ENCODE measurements around the gene AAK1.

AAK1 gene

DNA sequence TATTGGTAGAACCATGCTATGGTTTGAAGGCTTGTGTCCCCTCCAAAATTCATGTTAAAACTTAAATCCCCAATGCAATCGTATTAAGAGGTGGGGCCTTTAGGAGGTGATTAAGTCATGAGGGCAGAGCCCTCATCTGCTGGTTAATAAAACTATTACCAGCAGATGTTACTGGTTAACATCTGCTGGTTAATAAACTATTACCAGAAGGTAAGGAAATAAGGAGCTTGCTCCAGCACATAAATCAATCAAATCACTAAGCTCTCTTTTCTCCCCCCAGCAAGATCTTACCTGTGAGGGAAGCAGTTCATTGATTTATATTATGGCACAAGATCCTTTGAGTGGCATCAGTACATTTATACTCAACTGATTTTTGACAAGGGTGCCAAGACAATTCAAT lies 96.9 kb downstream of the AAK1 start:
- in situ Hi-C loops (cut with MboI; ENCODE audit: low sequenced_read_pairs): no loop called here

DNA sequence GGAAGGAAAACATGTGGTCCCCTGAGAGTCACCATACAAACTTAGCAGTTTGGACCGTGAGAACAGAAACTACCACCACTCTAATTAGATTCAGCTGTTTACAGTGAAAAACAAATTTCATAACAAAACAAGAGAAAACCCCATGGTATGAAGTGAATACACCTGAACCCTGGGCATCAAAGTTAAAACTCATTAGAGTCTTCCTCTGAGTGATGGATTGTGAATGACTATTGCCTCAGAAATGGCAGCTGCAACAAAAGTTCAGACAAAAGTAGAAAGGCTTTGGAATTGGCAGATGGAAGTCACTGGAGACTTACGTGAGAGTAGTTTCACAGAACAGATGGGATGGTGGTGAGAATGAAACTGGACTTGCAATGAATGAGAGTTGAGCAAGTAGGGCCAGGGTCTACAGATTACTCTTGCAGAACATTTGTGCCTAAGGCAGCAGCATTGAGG lies 98.0 kb downstream of the AAK1 start:
- in situ Hi-C loops (cut with MboI; ENCODE audit: low sequenced_read_pairs): no loop called here

DNA sequence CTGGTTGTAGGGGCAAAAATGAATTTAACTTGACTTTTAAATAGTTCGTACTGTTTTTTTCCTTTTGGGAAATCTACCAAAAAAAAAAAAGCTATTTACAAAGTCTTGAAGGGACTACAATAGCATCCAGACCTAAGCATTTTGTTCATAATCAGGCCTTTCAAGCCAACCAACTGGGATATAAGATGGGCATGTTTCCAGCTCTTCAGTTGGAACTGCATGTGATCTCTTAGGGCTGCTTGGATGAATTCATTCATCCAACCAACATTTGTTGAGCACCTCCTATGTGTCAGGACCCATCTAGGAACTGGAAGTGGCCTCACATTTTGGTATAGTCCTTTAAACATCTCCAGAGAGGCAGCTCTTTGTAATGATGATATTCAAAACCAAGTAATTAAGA lies 98.6 kb downstream of the AAK1 start:
- in situ Hi-C loops (cut with MboI; ENCODE audit: low sequenced_read_pairs): no loop called here

DNA sequence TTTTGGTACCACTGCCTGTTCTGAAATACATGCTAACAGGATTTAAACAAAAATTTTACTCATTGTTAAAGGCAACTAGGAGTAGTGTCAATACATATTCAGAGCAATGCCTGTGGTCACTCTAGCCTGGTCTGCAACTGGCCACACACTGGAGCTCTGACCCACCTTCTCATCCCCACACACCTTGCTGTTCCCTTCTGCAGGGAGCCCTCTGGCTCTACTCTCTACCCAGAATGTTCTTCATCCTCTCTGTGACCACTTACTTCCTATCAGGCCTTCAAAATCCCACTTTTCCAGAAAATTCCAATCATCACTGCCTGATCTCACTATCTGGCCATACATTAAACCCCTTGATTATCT lies 104.0 kb downstream of the AAK1 start:
- in situ Hi-C loops (cut with MboI; ENCODE audit: low sequenced_read_pairs): no loop called here

DNA sequence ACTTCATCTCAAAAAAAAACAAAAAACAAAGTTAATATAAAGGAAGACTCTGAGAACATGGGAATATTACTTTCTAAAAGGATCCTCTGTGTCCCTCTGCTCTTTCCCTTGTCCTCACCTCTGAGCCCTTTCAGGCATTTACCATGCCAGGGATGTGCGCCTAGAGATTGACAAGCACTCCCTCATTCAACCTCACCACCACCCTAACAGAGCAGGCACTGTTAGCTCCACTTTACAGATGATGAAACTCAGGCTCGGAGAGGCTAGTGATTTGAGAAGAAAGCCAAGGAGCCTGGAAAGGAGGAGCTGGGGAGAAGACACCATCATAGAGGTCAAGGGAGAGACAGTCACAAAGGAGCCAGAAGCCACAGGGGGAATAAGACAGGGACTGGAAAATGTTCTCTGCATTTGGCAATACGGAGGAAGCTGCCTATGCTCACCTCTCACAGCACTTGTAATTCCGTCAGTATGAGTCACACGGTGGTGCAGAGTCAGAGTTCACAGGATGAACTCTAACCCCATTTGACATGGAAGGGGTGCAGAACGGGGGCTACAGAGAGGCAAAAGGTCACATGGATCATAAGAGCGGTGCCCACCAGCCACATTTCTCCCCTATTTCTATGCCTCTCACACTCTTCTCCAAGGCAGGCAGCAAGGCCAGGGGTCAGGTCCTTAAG lies 104.5 kb downstream of the AAK1 start:
- in situ Hi-C loops (cut with MboI; ENCODE audit: low sequenced_read_pairs): no loop called here

DNA sequence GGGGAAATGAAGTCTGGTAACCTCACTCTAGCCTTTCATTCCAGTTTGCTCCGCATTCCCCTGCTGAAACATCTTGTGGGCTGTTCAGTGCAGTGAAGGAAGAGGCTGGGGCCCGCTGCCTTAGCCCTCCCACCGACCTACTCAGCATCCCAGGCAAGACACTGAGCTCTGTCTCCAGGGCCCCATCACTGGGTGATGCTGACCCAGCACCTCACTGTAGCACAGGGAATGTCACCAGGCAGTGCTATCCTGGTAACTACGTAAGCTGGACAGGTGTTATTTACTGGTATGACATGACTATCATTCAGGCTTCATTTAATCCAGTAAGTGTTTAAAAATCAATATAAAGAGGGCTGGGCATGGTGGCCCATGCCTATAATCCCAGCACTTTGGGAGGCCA lies 105.3 kb downstream of the AAK1 start:
- in situ Hi-C loops (cut with MboI; ENCODE audit: low sequenced_read_pairs): no loop called here

DNA sequence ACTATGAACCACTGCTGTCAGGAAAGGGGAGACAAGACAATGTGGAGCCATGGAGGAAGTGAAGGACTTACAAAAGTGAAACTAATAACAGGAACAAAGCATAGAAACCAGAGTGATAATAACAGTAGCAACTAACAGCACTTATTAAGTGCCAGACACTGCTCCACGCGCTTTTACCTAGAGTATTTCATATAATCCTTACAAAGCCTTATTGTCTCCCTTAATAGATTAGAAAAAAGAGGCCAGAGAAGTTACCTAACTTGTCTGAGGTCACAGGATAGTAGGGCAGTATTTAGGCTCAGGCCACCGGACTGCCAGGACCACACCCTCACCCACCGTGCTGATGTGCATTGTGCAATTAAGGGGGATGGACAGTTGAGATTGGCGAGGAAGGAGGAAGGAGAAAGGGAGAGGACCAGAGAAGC lies 107.7 kb downstream of the AAK1 start:
- in situ Hi-C loops (cut with MboI; ENCODE audit: low sequenced_read_pairs): no loop called here

DNA sequence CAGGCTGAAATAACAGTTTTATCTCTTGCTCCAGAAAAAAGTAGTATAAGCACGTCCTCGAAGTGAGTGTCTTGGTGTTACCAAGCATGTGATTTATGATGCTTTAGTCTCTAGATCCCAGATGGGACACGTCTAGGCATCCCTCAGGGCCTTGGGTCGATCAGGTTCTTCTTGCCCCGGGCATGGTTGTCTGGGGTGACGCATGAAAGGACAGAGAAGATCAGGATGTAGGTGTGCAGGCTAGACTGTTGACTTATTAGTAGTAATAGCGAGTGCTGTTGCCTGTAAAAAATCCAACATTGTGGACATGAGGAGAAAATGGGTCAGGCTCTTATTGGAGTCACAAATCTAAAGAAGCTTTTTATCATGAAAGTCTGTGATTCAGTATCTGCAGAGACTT lies 112.4 kb downstream of the AAK1 start:
- in situ Hi-C loops (cut with MboI; ENCODE audit: low sequenced_read_pairs): no loop called here

DNA sequence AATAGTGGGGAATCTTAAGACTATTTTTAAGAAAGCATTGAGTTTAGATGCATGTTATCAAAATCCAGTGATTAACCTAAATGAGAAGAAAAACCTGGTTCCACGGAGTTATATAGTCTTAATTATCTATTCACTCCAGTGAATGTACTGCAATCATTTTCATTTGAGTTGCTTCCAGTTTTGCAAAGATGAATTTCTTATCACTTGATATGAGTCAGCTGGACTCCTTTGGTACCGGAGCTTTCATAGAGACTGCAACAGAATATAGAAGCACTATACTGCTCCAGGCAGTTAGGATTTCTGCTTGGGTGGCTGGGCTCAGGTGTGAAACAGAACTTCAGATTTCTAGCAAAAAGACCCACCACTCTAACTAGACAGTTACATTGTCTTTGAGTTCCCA lies 114.1 kb downstream of the AAK1 start:
- in situ Hi-C loops (cut with MboI; ENCODE audit: low sequenced_read_pairs): no loop called here

DNA sequence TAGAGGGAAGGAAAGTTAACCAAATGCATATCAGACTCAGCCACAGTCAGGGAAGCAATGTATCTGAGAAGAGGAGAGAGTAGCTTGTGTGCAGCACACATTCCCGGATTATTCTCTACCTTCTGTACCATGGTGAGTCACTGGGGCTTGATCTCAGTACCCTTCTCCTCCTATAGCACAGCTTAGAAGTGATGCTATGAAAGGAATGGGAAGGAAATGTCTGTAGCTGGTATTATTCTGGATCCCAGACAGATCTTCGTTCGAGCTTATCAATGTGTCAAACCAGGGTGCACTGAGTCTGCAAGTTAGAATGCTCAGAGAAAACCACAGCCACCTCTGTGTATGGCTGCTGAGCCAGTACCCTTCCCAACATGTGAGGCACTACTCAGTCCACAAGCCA lies 118.3 kb downstream of the AAK1 start:
- in situ Hi-C loops (cut with MboI; ENCODE audit: low sequenced_read_pairs): no loop called here

DNA sequence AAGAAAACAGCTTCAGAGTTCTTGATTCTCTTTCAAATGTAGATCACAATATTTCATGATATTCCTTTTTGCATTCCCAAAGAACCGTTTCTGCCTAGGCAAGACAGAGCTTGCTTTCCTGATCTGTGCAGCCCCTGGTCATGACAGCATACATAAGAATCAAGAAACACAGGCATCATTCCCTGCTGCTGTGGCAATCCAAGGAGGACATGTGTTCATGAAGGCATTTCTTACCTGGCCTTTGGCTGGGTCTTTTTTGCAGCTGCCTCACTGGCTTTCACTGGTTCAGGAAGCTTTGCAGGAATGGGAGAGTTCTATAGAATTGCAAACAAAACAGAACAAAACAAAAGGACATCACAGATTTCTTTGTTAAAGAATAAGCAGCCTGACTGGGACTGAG lies 118.7 kb downstream of the AAK1 start:
- in situ Hi-C loops (cut with MboI; ENCODE audit: low sequenced_read_pairs): no loop called here

DNA sequence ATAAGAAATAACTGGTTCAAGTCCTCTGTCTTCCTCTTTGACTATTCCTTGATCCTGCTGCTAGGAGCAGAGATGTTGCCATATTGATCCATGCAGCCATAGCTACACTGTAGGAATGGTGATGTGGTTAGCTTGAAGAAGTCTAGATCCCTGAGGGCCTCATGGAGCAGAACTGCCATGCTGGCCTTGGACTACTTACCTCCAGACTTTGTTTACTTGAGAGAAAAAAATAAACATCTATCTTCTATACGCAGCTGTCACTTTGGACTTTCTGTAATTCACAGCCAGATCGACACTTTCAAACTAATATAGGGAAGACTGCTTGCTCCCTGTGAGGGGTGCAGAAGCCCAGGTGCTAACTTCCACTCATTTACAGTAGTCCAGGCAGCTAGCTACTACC lies 121.8 kb downstream of the AAK1 start:
- in situ Hi-C loops (cut with MboI; ENCODE audit: low sequenced_read_pairs): no loop called here

DNA sequence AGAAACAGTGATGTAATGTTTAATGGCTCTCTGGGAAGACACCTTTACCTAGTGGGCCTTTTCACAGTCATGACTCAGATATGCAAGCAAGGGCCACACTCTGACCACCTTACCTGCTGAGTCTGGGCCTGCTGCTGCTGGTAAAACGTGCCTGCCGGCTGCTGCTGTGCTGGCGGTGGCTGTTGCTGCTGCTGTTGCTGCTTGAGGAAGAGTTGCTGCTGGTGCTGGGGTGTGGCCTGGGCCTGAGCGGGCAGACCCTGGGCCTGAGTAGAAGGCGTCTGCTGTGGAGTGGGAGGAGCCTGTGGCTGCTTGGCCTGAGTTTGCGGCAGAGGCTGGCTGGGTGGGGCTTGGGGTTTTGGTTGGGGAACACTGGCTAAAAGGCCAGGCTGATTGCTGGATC lies 124.7 kb downstream of the AAK1 start:
- in situ Hi-C loops (cut with MboI; ENCODE audit: low sequenced_read_pairs): no loop called here

DNA sequence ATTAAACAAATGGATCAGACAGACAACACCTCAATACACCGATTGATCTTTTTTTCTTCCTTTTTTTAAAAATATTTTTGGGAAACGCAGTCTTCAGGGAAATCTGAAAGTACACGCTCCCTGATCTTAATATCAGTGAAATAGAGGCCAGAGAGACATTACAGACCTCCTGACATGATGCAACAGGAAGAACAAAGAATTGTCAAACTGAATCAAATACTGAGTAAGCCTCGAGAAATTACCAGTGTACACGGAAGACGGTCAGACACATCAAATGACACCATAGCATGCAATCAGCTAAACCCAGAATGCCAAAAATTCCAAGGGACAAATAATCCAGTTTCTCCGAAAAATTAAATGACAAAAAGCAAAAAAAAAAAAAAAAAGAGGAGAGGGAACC lies 126.1 kb downstream of the AAK1 start:
- in situ Hi-C loops (cut with MboI; ENCODE audit: low sequenced_read_pairs): no loop called here

DNA sequence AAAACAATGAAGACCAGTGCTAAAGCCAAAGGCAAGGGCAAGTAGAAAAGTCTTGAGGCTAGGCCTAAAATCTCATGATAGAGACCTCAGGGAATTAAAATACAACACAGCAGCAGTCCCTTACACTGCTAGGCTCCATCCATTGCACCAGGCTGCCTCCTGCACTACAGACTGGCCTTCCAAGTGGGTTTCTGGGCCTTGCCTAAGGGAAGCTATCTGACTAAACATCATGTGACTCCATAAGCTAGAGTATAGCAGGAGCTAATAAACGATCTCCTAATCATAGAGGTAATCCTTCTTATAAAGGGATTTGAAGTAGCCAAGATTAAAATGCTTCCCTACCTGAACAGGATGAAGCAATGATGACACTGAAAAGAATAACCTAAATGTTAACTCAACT lies 128.7 kb downstream of the AAK1 start:
- in situ Hi-C loops (cut with MboI; ENCODE audit: low sequenced_read_pairs): no loop called here

DNA sequence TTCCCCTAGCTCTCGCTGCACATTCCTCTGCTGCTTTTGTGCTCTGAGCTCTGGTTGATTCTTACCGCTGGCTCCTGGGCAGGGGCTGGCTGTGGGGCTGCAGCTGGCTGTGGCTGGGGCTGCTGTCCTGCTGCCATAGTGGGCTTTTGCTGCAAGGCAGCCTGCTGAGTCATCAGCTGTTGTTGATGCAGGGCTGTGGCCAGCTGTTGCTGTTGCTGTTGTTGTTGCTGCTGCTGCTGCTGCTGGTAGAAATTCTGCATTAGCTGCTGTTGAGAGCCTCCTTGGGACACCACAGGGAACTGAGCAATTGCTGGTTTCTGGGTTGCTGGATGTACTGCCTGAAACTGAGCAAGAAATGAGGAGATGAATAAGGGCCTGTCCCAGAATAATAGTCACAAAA lies 129.1 kb downstream of the AAK1 start:
- in situ Hi-C loops (cut with MboI; ENCODE audit: low sequenced_read_pairs): no loop called here

DNA sequence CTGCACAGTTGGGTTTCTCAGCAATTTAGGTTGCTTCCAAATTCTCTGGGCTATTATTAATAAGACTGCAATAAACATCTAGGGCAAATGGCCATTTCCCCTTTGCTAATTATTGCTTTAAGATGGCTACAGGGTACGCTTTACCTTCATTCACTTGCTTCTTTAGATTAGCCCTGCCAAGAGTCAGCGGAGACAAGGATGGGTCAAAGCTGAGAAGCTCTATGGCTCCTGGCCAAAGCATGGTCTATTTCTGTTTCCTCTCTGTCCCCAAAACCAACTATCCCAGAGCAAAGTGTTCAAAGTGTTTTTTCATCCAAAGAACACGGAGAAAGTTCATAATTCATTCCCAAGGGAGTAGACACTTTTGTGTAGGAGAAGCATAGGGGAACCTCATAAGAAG lies 131.1 kb downstream of the AAK1 start:
- in situ Hi-C loops (cut with MboI; ENCODE audit: low sequenced_read_pairs): no loop called here

DNA sequence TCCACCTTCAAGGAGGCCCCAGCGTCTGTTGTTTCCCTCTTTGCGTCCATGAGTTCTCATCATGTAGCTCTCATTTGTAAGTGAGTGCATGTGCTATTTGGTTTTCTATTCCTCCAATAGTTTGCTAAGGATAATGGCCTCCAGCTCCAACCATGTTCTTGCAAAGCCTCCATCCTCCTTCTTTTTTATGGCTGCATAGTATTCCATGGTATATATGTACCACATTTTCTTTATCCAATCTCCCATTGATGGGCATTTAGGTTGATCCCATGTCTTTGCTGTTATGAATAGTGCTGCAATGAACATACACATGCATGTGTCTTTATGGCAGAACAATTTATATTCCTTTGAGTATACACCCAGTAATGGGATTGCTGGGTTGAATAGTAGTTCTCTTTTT lies 133.3 kb downstream of the AAK1 start:
- in situ Hi-C loops (cut with MboI; ENCODE audit: low sequenced_read_pairs): no loop called here

DNA sequence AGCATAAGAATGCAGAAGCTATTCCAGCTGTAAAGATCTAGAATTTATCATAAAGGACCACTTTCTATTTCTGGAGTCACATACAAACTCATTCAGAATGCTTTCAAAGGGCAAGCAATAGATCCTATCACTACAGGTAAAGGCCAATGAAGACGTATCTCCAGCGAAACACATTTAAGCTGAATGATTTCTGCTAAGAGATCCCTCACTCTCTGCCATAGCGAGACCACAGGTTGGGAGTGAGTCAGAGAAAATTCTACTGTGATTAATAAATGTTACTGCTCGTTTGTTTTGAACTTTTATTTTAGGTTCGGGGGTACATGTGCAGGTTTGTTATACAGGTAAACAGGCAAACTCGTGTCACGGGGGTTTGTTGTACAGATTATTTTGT lies 133.8 kb downstream of the AAK1 start:
- in situ Hi-C loops (cut with MboI; ENCODE audit: low sequenced_read_pairs): no loop called here

DNA sequence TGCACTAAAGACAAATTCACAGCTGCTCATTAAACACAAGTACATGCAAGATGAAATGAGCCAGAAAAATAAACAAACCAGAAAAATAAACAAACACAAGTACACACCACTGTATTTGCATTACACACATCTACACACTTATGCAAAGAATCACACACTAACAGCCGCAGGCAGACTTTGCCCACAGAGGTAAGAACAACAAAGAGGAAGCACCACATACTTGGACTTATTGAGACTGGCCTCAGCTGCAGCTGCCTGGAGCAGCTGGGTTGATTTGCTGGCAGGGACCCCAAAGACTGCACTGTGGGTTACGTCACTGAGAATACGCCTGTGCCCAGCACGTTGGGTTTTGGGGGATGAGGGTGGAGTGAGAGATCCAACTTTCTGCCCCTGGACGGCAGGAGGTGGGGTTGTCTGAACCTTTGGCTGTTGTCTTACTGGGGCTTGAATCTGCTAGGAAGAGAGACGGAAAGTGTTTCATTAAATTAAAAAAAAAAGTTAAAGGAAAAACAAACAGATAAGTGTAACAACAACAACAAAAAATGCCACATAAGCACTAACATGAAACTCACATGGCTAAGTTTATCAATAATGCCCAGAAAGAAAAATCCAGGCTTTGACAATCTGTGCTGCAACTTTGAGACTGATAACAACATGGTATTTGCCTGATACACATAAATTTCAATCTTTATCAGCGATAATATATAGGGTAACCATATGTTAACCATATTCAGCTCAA lies 134.4 kb downstream of the AAK1 start:
- in situ Hi-C loops (cut with MboI; ENCODE audit: low sequenced_read_pairs): no loop called here

DNA sequence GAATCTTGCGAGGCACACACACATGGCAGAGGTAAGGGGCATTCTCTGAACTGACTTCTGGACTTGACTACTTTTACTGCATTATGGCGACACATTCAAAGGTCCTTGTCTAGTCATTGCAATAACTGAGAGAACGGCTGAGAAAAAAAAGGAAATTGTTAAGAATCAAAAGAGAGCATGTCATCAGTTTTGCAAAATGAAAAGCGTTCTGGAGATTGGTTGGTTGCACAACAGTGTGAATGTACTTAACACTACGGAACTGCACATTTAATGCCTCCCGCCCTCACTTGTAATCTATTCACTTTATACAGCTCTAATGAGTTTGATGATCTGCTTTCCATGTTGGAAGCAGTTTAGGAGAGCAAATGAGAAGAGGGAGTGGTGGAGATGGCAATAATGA lies 137.8 kb downstream of the AAK1 start:
- in situ Hi-C loops (cut with MboI; ENCODE audit: low sequenced_read_pairs): no loop called here

DNA sequence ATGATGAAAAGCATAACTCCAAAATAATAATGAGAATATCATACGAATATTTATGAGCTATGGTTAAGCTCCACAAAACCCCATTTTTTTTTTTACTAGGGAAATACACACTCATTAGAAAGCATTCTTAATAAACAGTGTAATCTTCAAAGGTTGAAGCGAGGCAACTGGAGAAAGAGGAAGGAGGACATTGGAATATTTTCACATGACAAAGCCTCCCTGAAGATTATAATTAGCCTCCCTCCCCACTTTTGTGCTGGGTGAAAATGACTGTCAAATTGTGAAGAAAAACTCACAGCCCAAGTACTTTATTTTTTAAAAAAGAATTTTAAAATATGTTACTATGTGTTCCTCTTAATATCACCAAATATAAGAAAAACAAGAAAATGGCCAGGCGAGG lies 142.2 kb downstream of the AAK1 start:
- in situ Hi-C loops (cut with MboI; ENCODE audit: low sequenced_read_pairs): no loop called here

DNA sequence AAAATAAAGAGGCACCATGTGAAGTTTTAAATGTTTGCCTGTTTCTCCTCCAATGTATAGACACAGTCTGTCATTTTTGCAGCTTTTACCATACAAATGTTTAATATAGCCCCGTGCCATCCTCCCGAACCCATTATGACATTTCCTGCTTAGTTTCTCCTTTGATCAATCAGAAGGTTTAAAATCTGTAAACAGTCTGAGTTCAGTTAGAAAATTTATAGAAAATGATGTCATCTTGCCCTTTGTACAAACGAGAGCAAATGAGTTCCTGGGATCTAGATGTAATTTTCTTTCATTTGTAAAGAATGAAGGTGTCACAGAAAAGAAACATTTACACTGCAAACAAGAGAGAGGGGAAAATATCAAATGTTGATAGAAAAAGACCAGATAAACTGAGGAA lies 143.6 kb downstream of the AAK1 start:
- in situ Hi-C loops (cut with MboI; ENCODE audit: low sequenced_read_pairs): no loop called here

Measured in hTERT RPE-1 (cell line).